Ishikawa (cell line): ENCODE data around the gene PTPRN2.

ENCODE experiments used
- CEBPB ChIP-seq: IDR thresholded peaks from 2 replicates; pipeline ENCODE4 v1.6.1; 2012
- CREB1 ChIP-seq: IDR thresholded peaks from 2 replicates; pipeline ENCODE4 v1.6.1; 2012; ENCODE audit warnings: low read depth
- EGR1 ChIP-seq: IDR thresholded peaks from 2 replicates; pipeline ENCODE4 v1.6.1; 2012
- EP300 ChIP-seq: IDR thresholded peaks from 2 replicates; pipeline ENCODE4 v1.6.1; 2012; ENCODE audit warnings: borderline replicate concordance
- FOXM1 ChIP-seq: IDR thresholded peaks from 2 replicates; pipeline ENCODE4 v1.6.1; 2012; ENCODE audit warnings: low read depth, borderline replicate concordance
- NFIC ChIP-seq: IDR thresholded peaks from 2 replicates; pipeline ENCODE4 v1.6.1; 2012
- RAD21 ChIP-seq: IDR thresholded peaks from 2 replicates; pipeline ENCODE4 v1.6.1; 2012; ENCODE audit warnings: low read depth
- TAF1 ChIP-seq: IDR thresholded peaks from 2 replicates; pipeline ENCODE4 v1.6.1; 2012; ENCODE audit warnings: low read depth, mild to moderate bottlenecking
- TCF12 ChIP-seq: IDR thresholded peaks from 2 replicates; pipeline ENCODE4 v1.6.1; 2012; ENCODE audit warnings: low read depth
- TEAD4 ChIP-seq: IDR thresholded peaks from 2 replicates; pipeline ENCODE4 v1.6.1; 2012
- USF1 ChIP-seq: IDR thresholded peaks from 2 replicates; pipeline ENCODE4 v1.6.1; 2012
- YY1 ChIP-seq: IDR thresholded peaks from 2 replicates; pipeline ENCODE4 v1.6.1; 2012; ENCODE audit warnings: low read depth
- ZBTB7A ChIP-seq: IDR thresholded peaks from 2 replicates; pipeline ENCODE4 v1.6.1; 2012; ENCODE audit warnings: low read depth
- TF ChIP-seq, protein P1 (sequence below): IDR thresholded peaks from 2 replicates; pipeline ENCODE4 v1.6.1; 2012
- TF ChIP-seq, protein P2 (sequence below): IDR thresholded peaks from 2 replicates; pipeline ENCODE4 v1.6.1; 2012; ENCODE audit warnings: low read depth, mild to moderate bottlenecking

Gene PTPRN2

GRCh38 chr7:158255156-158255555 is 332.5 kb downstream of the PTPRN2 start:
- TF ChIP-seq ZBTB7A (no peak), YY1 (no peak), EGR1 (no peak), TEAD4 (no peak), NFIC (no peak), CREB1 (no peak), TCF12 (no peak), CEBPB (no peak), EP300 (no peak)
- TF ChIP-seq, protein P1, sequence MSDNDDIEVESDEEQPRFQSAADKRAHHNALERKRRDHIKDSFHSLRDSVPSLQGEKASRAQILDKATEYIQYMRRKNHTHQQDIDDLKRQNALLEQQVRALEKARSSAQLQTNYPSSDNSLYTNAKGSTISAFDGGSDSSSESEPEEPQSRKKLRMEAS, result no peak
- TF ChIP-seq, protein P2, sequence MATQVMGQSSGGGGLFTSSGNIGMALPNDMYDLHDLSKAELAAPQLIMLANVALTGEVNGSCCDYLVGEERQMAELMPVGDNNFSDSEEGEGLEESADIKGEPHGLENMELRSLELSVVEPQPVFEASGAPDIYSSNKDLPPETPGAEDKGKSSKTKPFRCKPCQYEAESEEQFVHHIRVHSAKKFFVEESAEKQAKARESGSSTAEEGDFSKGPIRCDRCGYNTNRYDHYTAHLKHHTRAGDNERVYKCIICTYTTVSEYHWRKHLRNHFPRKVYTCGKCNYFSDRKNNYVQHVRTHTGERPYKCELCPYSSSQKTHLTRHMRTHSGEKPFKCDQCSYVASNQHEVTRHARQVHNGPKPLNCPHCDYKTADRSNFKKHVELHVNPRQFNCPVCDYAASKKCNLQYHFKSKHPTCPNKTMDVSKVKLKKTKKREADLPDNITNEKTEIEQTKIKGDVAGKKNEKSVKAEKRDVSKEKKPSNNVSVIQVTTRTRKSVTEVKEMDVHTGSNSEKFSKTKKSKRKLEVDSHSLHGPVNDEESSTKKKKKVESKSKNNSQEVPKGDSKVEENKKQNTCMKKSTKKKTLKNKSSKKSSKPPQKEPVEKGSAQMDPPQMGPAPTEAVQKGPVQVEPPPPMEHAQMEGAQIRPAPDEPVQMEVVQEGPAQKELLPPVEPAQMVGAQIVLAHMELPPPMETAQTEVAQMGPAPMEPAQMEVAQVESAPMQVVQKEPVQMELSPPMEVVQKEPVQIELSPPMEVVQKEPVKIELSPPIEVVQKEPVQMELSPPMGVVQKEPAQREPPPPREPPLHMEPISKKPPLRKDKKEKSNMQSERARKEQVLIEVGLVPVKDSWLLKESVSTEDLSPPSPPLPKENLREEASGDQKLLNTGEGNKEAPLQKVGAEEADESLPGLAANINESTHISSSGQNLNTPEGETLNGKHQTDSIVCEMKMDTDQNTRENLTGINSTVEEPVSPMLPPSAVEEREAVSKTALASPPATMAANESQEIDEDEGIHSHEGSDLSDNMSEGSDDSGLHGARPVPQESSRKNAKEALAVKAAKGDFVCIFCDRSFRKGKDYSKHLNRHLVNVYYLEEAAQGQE, result no peak

DNA sequence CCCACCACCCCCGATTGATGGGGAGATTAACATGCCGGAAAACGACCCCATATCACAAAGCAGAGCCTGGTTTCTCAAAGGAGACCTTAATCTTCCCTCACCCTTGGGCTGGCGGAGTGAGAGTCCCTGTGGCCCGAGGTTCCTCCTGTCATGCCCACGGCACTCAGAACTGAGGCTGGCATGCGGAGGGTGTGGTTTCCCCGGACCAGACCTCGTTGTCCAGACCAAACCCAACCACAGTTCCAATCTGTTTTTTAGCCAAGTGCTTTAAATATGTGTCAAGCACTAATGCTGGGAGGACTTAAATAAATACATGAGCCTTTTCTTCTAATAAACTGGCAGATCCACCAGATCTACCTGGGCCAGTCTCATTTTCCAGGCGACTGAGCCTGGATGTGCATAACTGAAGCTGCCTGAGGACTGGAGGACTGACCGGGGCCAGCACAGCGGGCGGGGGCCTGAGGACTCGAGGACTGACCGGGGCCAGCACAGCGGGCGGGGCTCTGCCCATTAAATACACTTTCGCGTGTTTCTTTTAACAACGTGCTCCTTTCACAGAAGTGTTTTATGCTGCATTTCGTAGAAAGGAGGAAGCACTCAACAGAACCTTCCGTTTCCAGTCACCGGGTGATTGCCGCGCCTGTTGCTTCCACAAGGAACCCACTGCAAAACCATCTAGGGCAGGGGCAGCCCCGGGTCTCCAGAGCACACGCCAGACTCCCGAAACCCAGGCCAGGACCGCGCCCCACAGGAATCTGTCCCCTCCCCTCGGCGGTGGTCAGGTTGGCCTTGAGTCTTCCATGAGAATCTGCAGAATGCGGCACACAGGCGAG is 334.6 kb downstream of the PTPRN2 start:
- no peak for TF ChIP-seq TEAD4
- TF ChIP-seq RAD21, result no peak
- no peak for TF ChIP-seq EGR1
- no peak for TF ChIP-seq NFIC
- TF ChIP-seq, protein P1, result no peak
- no peak for TF ChIP-seq YY1
- no peak for TF ChIP-seq TCF12
- no peak for TF ChIP-seq EP300
- TF ChIP-seq, protein P2, result no peak
- TF ChIP-seq TAF1, result no peak
- no peak for TF ChIP-seq FOXM1
- no peak for TF ChIP-seq ZBTB7A
- TF ChIP-seq CREB1, result no peak
- TF ChIP-seq CEBPB, result no peak
- no peak for TF ChIP-seq USF1

GRCh38 chr7:158252081-158252836 is 335.4 kb downstream of the PTPRN2 start:
- TF ChIP-seq EP300 (no peak), RAD21 (no peak), YY1 (no peak), TEAD4 (no peak), CEBPB (no peak), FOXM1 (no peak), EGR1 (no peak), NFIC (no peak)
- TF ChIP-seq, protein P2, result no peak

DNA sequence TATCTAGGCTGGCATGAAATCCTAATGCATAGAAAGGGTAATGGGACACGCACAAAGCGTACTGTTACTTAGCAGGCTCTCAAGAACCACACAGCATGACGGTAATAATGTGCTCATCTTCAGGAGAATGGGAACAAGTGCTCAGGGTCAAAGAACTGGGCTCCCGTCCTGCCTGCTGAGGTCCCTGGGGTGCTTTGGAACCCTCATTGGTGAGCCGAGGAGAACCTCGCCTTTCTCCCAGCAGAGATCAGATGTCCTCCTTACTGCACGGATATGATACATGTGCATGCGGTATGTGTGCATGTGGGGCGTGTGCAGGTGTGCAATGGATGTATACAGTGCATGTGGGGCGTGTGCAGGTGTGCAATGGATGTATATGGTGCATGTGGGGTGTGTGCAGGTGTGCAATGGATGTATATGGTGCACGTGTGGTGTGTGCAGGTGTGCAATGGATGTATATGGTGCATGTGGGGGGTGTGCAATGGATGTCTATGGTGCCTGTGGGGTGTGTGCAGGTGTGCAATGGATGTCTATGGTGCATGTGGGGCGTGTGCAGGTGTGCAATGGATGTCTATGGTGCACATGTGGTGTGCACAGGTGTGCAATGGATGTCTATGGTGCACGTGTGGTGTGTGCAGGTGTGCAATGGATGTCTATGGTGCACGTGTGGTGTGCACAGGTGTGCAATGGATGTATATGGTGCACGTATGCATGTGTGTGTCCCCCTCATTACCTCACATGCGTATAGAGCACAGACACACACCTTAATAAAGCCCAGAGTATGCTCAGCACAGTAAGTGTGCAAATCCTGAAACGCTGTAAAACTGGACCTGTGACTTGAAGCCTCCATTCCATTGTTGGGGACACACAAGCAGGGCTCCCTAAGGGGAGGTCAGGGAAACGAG is 336.3 kb downstream of the PTPRN2 start:
- TF ChIP-seq CEBPB (no peak), TEAD4 (no peak), CREB1 (no peak), EGR1 (no peak), YY1 (no peak), RAD21 (no peak), FOXM1 (no peak), USF1 (no peak)
- TF ChIP-seq, protein P2, result no peak
